HuH-7.5 (cell line): ENCODE results near the gene KLF16.

Experiments used
- DNase-seq: peaks from one replicate; pipeline ENCODE4 v3.0.0; 2011; ENCODE audit warnings: low spot score

Gene KLF16

DNA sequence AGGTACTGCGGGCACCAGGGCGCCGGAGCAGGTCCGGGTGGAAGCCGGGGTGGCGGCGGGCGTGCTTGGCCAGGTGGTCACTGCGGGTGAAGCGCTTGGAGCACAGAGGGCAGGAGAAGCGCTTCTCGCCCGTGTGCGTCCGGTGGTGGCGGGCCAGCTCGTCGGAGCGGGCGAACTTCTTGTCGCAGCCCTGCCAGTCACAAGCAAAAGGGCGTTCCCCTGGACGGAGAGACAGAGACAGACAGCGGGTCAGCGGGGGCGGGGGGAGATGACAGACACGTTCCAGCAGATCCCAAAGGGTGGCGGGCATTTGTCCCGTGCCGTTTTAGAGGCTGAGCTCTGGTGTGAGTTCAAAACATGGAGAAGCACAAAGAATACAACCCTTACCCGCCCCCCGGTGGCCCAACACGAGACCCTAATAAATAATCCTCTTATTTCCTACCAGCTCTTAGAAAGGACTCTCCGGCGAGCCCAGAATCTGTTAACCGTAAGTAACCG lies 8.8 kb downstream of the KLF16 start:
- DNase-seq = no peak

DNA sequence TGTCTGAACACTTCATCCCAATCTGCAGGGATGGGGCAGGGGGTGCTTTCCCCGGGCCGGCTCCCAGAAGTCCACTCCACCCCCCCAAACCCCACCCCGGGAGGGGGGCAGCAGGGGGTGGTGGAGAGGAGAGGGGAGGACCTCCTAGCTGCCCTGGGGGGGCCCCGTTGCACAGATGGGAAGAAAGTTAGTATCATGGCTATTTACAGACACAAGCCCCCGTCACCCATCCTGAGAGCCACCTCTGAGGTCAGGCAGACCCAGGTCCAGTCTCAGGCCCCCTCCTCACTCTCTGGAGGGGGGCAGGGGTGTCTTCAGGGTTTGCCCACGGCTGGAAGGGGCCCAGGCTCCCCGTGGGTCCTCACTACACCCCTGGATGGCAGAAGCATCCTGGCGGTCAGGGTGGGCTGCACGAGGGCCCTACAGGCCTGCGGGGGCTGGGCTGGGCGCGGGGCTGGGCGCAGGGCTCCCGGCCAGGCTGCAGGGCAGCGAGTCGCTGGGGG lies 9.3 kb downstream of the KLF16 start:
- DNase-seq = no peak

DNA sequence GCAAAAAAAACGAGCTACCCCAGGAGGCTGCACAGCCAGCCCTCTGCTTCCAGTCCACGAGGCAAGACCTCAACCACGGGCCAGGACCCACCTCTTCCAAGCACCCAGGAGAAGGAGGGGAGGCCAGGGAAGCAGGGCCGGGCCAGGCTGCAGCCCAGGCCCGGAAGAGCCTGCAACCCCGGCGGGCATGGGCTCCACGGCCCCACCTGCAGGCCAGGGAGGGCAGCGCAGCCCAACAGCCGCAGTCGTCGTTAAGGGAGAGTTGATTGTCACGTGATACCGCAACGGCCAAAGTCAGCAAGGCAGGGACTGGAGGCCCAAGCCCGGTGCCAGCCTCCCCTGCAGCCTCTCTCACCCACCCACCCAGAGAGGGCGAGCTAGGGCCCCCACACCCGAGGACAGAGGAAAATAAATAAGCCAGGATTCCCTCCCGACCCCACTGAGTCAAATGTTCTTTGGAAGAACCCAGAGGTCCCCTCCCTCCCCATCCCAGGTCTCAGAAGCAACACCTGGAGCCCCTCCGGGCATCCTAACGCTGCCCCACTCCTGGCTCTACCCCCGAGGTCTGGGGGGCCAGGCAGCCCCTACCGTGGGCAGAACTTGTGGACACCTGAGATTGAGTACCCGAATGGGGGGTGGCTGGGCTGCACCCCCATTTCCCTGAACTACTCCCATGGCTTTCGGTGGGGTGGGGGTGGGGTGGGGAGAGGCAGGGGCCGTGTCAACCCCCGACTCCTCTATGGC lies 9.9 kb downstream of the KLF16 start:
- peak; percentile 99 for DNase-seq

DNA sequence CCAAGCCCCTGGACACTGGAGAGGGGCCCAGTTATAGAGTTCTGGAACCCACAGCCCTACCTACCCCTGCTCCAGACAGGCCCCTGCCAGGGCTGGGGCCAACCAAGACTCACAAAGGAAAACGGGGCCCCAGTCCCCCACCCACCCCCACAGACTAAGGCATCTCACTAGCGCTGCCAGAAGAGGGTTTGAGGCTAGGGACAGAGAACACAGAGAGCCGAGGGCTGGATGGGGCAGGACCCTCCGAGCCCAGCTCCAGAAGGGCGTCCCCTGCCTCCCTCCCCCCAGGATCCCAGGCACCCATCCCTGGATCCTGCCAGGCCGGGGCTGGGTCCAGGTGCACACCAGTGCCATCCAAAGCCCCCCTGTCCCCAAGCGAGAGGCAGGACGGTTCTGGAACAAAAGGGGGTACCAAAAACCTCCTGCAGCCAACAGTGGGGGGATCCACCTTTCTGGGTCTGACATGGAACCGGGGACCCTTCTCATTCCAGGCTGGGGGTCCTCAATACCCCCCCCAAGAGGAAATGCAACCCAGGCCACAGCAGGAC lies 10.7 kb downstream of the KLF16 start:
- DNase-seq = no peak

DNA sequence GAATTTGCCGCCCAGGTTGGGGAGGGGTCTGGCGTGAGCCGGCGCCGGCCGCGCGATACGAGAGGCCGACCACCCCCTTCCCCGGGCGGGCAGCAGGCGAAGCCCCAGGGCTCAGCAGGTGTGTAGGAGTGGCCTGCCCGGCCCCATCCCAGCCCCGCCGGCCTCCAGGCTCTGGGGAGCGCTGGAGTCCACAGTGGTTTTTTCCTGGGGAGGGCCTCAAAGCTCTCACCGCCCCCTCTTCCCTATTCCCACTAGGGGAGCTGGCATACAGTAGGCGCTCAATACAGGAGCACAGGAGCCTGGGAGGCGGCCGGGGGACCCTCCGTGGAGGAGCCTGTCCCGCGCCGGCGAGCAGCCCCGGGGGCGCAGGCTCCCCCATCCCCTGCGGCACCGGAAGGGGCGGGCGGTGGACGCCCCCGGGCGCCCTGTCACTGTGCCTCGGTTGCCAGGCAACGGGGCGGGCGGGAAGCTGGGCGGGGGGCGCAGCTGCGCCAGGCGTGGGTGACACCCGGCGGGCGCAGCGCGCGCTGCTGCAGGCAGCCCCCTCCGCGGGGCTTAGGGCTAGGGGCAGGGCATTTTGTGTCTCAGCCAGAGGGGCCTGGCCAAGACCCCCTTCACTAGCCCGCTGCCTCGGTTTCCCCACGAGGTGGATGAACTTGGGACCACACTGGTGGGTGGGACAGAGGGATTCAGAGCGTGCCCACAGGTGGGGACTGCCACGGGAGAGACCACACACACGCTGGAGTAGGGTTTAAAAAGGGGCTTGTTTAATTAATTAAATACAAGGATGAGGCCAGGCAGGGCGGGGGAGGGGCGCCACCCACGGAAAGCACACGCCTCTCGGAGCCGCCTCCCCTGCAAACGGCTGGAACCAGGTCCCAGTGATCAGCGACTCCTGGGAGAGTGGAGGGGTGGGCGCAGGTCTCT lies 11.5 kb downstream of the KLF16 start:
- DNase-seq = no peak

DNA sequence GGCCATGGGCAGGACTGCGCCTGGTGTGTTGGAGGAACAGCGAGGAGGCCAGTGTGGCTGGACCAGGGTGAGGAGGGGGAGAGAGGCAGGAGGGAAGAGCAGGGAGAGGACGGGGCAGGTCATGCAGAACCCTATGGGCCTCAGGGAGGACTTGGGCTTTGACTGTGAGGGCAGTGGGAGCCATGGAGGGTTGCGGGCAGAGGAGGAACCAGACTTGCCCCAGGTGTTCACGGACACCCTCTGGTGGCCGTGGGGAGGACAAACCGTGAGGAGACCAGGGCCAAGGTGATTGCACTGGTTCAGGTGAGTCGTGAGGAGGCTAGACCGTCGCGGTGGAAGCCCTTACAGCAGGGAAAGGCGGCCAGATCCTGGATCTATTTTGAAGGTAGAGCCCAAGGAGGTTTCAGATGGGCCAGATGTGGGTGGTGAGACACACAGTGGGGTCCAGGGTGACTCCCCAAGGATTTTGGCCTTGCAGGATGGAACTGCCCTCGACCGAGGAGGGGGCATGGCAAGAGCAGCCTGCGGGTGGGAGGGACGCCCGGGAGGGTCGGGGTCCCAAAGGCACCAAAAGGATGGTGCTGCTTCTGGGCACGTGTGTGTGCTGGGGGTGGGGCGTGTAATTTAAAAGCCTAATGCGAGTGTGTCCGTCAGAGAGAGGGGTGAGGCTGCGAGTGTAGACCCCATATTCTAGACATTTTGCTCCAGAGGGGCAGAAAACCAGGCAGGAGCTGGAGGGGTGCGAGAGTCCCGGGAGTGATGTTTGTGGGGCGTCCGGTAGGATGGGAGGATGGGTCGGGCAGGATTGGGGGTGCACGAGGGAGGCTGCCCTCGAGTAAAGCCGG lies 12.3 kb downstream of the KLF16 start:
- DNase-seq = peak; percentile 62

DNA sequence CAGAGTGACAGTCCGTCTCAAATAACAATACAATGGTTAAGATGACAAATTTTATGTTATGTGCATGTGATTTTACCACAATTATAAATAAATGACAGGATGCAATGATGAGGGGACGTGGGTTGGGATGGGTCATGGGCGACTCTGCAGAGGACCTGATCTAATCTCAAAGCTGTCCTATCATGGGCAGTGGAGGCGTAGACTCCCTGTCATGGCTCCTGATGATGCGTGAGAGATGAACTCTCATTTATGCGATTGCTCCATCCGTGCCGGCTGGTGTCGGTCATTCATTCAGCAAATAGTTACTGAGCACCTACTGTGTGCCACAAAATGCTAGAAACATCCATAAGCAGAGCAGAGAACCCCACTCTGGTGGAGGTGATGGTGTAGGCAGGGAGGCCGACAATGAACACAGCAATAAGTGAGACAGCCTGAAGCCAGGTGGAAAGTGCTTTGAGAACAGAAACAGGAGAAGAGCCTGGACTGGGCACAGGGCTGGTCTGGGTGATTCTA lies 13.4 kb downstream of the KLF16 start:
- no peak for DNase-seq

DNA sequence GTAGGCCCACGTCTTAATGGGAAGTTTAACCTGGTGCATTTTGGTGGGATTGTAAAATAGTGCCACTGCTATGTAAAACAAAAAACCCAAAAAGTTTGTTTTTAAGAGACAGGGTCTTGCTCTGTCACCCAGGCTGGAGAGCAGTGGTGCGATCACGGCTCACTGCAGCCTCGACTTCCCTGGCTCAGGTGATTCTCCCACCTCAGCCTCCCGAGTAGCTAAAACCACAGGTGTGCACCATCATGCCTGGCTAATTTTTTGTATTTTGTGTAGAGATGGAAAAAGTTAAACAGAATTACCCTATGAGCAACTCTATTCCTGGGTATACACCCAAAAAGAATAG lies 14.3 kb downstream of the KLF16 start:
- no peak for DNase-seq

DNA sequence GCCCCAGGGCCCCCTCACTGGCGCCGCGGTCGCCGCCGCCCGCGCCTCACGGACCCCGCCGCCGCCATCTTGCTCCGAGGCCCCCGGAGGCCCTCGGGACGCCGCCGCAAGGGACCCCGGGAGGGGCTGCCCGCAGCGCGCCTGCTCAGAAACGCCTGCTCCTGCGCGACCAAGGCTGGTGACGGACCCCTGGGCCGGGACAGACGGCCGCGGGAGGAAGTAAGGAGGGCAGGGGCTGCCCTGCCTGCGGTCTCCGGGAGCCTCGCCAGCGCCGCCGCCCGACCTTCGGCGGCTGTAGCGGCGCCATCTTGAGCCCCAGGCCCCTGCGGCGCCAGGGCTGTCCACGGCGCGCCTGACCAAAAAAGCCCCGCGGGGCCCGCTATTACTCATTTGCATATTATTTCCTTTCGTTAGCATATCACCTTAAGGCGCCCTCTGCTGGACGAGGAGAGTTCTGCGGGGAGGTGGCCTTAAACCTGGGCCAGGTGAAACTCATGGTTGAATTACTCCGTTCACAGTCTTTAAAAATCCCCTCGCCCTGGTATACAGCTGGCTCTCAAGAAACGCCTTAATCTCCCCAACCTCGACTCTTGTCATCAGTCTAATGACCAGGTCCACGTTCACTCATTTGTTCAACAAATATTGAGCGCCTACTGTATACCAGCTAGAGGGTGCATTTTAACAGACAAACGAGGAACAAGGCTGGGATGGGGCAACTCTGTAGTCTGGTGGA lies 14.8 kb downstream of the KLF16 start, which contains the start of gene REXO1:
Gene REXO1, minus strand, starts transcription at position 85 of the 733 bp plus-strand sequence. CDS start 125 bp downstream, outside the sequence.
- DNase-seq = peak; percentile 95

DNA sequence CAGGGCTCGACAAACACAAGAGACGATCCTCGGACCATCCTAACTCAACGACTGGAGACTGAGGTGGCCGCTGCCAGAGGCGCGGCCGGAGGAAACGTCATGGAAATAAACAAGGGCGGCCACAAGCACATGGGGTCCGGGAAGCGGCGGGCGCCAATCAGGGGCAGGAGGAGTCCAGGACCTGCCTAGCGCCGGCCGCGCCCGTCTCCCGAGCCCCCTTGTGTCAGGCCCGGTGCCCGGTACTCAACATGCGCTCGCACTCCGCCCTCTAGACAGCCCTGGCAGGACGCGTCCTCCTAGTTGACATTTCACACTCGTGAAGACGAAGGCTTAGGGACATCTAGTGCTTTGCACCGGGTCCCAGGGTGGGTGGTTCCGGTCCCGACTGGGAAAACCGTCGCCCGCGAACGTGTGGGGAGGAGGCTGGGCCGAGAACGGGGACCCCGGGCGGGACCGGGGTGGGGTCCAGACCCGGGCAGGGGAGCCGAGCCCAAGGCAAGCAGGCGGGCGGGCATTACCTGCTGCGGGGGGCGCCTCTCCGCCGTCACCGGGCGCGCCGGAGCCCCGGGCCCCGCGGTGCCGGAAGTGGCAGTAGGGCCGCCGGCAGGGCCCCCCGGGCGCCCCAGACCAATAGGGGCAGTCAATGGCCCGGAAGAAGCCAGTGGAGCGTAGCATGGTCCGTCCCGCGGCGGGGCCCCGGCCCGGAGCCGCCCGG lies 15.5 kb downstream of the KLF16 start:
- DNase-seq = peak; percentile 62

DNA sequence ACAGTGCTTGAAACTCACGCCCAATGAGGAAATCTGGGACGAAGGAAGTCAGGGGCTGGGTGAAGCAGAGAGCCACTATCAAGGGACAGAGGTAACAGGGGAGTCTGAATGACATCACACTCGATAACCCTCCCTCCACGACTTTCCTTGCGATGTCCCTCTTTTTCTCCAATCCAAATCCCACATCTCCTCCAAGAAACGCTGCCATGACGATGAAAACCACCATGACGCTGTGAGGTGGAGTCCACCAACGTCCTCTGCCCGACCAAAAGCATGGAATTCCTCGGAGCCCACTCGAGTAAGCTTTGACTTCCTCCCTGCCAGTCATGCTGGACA lies 16.1 kb downstream of the KLF16 start:
- DNase-seq = no peak

DNA sequence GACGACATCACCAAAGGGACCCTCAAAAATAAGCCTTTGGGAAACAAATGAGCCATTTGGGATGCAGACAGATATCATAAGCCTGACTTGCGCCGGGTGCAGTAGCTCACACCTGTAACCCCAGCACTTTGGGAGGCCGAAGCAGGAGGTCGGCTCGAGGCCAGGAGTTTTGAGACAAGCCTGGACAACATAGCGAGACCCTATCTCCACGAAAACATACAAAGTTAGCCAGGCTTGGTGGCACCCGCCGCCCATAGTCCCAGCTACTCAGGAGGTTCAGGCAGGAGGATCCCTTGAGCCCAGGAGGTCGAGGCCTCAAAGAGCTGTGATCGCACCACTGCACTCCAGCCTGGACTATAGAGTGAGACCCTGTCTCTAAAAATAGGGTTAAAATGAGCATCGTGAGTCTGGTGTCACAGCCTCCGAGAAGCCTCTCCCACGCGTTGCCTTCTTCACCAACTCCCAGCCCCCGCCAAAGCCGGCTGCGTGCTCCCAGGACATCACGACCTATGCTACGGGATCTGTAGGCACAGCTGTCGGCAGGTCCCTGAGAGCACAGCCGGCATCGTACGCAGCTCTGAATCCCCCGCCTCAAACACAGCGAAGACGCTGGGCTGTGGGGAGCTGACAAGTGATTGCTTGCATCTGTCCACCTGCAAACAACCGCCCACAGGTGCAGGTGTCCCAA lies 16.7 kb downstream of the KLF16 start:
- DNase-seq = no peak

DNA sequence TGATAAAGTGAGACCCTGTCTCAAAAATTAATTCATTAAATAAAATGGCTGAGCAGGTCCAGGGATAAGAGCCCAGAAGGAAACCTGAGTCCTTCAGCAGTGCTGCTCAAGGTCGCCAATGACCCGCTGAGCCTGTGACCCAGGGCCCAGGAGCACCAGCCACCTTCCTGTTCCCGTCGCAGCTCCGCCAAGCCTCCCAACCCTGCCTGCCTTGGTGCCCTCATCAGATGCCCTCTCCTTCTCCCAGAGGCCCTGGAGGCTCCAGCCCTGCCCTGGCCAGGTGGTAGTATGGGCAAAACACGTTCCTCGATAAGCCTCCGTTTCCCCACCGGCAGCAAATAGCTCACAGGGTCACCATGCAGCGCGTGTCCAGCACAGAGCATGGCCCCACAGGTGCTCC lies 17.7 kb downstream of the KLF16 start:
- DNase-seq = no peak

DNA sequence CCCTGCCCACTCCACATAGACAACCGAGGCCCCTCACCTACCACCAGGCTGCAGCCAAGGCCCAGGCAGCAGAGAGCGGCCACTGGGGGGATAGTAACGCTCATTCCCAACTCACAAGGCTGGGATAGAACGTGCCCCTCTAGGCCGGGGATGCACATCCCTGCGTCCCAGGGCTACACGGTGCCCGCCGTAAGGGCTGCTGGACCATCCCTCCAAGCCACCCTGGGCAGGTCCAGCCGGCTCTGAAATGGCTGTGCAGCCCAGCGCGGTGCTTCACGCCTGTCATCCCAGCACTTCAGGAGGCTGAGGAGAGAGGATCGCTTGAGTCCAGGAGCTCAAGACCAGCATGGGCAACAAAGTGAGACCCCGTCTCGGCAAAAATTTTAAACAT lies 18.3 kb downstream of the KLF16 start:
- DNase-seq = no peak

DNA sequence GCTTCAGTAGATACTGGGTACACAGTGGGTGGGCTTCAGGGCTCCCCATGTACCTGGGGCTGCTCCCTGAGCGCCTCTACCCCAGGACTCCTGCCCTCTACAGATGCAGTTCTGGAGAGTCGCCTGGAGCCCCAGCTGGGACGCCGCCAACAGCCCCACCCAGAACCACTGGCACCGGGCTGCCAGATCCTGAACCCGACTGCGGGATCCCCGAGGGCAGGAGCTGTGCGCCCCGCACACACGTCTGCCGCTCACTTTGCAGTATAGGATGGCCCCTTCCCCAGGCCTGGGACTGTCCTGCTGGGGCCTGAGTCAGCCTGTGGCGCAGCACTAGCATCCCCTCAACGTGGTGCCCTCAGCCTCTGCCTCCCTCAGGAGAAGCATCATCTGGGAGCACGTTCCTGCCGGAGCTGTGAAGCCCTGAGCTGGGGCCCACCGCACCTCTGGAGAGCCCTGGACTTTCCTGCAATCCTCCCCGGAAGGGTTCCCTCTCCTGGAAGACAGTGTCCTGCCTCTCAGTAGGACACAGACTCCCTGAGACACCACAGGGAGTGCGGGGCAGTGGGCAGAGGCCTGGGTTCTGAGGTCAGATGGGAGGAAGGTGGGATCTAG lies 18.8 kb downstream of the KLF16 start:
- DNase-seq = no peak

DNA sequence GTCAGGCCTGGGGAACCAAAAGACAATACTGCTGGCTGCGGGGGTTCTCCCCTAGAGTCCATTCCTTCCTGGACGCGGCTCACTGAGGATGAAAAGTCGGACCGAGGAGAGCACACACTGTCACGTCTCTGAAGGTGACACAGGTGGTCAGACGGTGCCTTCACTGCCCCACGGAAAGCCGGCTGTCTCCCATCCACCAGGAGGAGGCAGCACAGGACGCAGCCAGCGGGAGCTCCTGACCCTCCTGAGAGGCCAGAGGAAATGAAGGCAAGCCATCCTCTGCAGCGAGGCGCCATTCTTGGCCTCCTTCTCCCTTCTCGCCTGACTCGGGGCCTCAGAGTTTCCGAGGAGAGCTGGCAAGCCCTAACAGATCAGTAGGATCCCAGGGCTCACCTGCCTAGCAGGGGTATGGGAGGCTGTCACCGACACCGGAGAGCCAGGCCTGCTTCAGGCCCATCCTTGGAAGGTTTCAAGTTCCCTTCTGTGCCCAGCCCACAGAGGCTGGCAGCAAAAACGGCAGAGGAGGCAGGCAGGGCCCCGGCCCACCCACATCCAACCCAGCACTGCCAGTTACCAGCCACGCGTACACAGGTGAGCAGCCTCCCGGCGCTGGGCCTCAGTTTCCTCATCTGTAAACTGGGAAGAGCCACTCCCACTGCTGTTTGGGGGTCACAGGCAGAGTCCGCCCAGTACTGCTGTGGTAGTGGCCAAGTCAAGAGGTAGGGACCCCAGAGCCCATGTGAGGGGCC lies 19.6 kb downstream of the KLF16 start:
- no peak for DNase-seq

DNA sequence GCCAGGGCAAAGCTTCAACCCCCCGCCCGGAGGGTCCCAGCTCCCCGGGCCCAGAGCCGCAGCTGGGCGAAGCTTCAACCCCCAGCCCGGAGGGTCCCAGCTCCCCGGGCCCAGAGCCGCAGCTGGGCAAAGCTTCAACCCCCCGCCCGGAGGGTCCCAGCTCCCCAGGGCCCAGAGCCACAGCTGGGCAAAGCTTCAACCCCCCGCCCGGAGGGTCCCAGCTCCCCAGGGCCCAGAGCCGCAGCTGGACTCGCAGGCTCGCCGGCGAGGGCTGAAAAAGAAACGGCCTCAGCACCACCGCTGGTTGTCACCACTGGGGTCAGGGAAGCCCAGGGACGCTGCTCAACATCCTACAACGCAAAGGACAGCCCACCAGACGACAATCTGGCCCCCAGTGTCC lies 20.3 kb downstream of the KLF16 start:
- no peak for DNase-seq

DNA sequence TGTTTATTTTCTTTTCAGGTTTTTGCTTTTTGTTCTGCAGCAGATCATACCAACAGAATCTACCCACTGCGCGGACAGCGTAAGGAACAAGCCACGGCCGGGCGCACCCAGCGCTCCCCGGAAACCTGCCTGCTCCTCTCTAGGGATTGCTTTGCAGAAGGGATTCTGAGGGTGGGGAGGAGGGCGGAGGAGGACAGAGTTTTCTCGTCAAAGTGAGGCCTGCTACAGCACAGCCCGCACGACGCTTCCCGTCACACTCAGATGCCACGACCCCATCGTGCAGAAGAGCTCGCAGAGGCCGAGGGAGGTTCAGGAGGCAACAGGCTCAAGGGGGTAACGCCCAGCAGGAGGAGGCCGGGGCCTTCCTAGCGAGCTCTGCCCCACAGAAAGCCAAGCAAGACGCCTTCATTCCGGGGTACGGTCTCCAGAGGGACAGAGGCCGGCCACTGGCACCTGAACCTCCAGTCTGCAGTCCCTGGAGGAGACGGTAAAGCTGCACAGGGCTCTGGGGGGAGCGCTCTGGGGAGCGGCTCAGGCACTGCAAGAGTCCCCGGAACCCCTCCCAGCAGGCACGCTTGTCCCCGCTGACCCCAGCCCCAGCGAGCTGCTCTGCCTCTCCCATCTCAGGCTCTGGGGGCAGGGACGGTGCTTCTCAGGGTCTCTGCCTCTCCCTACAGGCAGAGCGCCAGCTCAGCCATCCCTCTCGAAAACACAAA lies 22.0 kb downstream of the KLF16 start:
- DNase-seq = no peak
